ENCODE measurements around the gene ITFG2.

- TF ChIP-seq CTCF (IDR thresholded peaks at IDR 0.05) (no peak), POLR2A (IDR thresholded peaks at IDR 0.05) (no peak), POLR2AphosphoS5 (IDR thresholded peaks at IDR 0.05) (no peak)
These were observed 21.3 kb downstream of the ITFG2 start for GRCh38 chr12:2833810-2834209.

All from breast epithelium (tissue), 3 donors.